Keratinocyte (primary cell): Measurements from ENCODE around the gene IL17RC. TPM values are rescaled to one million over a fixed set of nuclear protein-coding genes. Genes with fewer than 3 reads are reported as not detected.
A peak's percentile ranks its signal among the peaks of the same experiment; 100 is the strongest.

Source experiments
- DNase-seq: peaks from one replicate; pipeline ENCODE4 v3.0.0-alpha.2; 2011; ENCODE audit warnings: low read depth, missing footprints, low spot score
- FAIRE-seq: peaks from 2 replicates; lab custom pipeline; 2011; peaks lifted over from hg19 to GRCh38; lab: Jason Lieb, UNC
- H2AFZ ChIP-seq: 2 replicates; pipeline ENCODE4 v1.6.0; 2012; ENCODE audit warnings: low read length, control low read depth, inconsistent platforms; ENCODE audit not compliant: control insufficient read depth
- H3K27ac ChIP-seq: 2 replicates; pipeline ENCODE4 v1.5.1; 2011; ENCODE audit warnings: low read length; ENCODE audit not compliant: control insufficient read depth, insufficient read depth
- H3K27me3 ChIP-seq: 3 replicates; pipeline ENCODE4 v1.6.0; 2011; ENCODE audit warnings: low read length; ENCODE audit not compliant: control insufficient read depth, insufficient read depth; ENCODE audit errors: extremely low read depth
- H3K36me3 ChIP-seq, 2 experiments: 2 replicates in 1 of 2; 3 replicates in 1 of 2; pipeline ENCODE4 v1.5.1; 2011; ENCODE audit warnings: low read length in 2 of 2, mild to moderate bottlenecking in 1 of 2; ENCODE audit not compliant: control insufficient read depth in 2 of 2, insufficient read depth in 2 of 2; ENCODE audit errors: extremely low read depth in 1 of 2
- H3K4me1 ChIP-seq: 3 replicates; pipeline ENCODE4 v1.5.1; 2011; ENCODE audit warnings: low read length; ENCODE audit not compliant: control insufficient read depth, insufficient read depth; ENCODE audit errors: extremely low read depth
- H3K4me2 ChIP-seq: 3 replicates; pipeline ENCODE4 v1.6.0; 2011; ENCODE audit warnings: low read depth, low read length; ENCODE audit not compliant: control insufficient read depth, insufficient read depth; ENCODE audit errors: extremely low read depth
- H3K4me3 ChIP-seq, 3 experiments: fragments of 200-600 bp in 1 of 3; sonication (generic) in 1 of 3; 2 replicates in 2 of 3; 3 replicates in 1 of 3; pipeline ENCODE4 v1.5.1; 2011 to 2016; ENCODE audit warnings: low read length in 3 of 3, mild to moderate bottlenecking in 3 of 3, control low read depth in 2 of 3, inconsistent platforms in 1 of 3, low read depth in 1 of 3, mixed read lengths in 1 of 3, mixed run types in 1 of 3, moderate library complexity in 1 of 3; ENCODE audit not compliant: control insufficient read depth in 2 of 3, insufficient read depth in 2 of 3; ENCODE audit errors: extremely low read depth in 1 of 3
- H3K79me2 ChIP-seq: 2 replicates; pipeline ENCODE4 v1.6.0; 2012; ENCODE audit warnings: low read length; ENCODE audit not compliant: control insufficient read depth, insufficient read depth
- H3K9ac ChIP-seq: 3 replicates; pipeline ENCODE4 v1.6.0; 2011; ENCODE audit warnings: low read length; ENCODE audit not compliant: control insufficient read depth, insufficient read depth; ENCODE audit errors: extremely low read depth
- H3K9me1 ChIP-seq: 3 replicates; pipeline ENCODE4 v1.6.0; 2011; ENCODE audit warnings: low read length; ENCODE audit not compliant: control insufficient read depth, insufficient read depth; ENCODE audit errors: extremely low read depth
- H3K9me3 ChIP-seq: 2 replicates; pipeline ENCODE4 v1.5.1; 2012; ENCODE audit warnings: low read depth, low read length; ENCODE audit not compliant: control insufficient read depth
- H4K20me1 ChIP-seq: 3 replicates; pipeline ENCODE4 v1.6.0; 2011; ENCODE audit warnings: low read length; ENCODE audit not compliant: control insufficient read depth, insufficient read depth; ENCODE audit errors: extremely low read depth
- EZH2 ChIP-seq: IDR thresholded peaks from one replicate; pipeline ENCODE4 v1.6.1; 2012; ENCODE audit warnings: inconsistent platforms, mild to moderate bottlenecking, low read length, moderate library complexity
- dilution Hi-C: fragments of 300-500 bp; cut with MboI; formaldehyde crosslinking; loops from one replicate; pipeline ENCODE4 v1.7.0; 2020; ENCODE audit warnings: low sequenced_read_pairs; ENCODE audit not compliant: extremely low pct_ligation_motif_present
- polyA plus RNA-seq, 5 experiments: library from polyadenylated mRNA; depleted of rRNA in 3 of 5; stranded (reverse) in 3 of 5; stranded (forward) in 1 of 5; unstranded in 1 of 5; fragments of >200 nt; gene quantifications; 1 replicate in 1 of 5; 2 replicates in 3 of 5; 3 replicates in 1 of 5; pipeline versions ENCODE4 v1.2.1 to v1.2.3, GENCODE V29; 2011 to 2012; ENCODE audit warnings: missing spikeins in 2 of 5, low read depth in 1 of 5, low replicate concordance in 1 of 5
- TF ChIP-seq, protein P1 (sequence below), 3 experiments: IDR thresholded peaks in 1 of 3; conservative IDR thresholded peaks in 1 of 3; optimal IDR thresholded peaks in 1 of 3; 2 replicates in 2 of 3; 3 replicates in 1 of 3; pipeline versions ENCODE3 to v1.5.1; 2011; ENCODE audit warnings: low read length in 3 of 3, mild to moderate bottlenecking in 3 of 3, moderate library complexity in 2 of 3, control low read depth in 1 of 3, inconsistent platforms in 1 of 3; ENCODE audit not compliant: insufficient read depth in 2 of 3; ENCODE audit errors: extremely low read depth in 1 of 3

The IL17RC gene
- polyA plus RNA-seq, 1 donor (not counting 4 experiments of a cell fraction or from before 2014, with no cell fraction given) = 6.3 TPM

DNA sequence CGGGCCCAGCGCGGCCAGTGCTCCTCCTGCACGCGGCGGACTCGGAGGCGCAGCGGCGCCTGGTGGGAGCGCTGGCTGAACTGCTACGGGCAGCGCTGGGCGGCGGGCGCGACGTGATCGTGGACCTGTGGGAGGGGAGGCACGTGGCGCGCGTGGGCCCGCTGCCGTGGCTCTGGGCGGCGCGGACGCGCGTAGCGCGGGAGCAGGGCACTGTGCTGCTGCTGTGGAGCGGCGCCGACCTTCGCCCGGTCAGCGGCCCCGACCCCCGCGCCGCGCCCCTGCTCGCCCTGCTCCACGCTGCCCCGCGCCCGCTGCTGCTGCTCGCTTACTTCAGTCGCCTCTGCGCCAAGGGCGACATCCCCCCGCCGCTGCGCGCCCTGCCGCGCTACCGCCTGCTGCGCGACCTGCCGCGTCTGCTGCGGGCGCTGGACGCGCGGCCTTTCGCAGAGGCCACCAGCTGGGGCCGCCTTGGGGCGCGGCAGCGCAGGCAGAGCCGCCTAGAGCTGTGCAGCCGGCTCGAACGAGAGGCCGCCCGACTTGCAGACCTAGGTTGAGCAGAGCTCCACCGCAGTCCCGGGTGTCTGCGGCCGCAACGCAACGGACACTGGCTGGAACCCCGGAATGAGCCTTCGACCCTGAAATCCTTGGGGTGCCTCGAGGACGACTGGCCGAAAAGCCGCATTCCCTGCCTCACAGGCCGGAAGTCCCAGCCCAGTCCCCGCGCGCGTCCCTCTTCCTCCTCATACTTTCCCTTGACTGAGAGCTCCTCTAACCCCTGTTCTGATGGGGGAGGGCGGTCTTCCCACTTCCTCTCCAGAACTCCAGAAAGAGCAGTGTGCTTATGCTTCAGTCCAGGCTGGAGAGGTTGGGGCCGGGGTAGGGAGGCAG lies 1.4 kb upstream of the IL17RC start:
- H3K27me3 ChIP-seq = no peaks in the 10 kb centered on the region
- H3K4me3 ChIP-seq = peak overlapping the region in 1 of 3 experiments; percentile 47
- no peak for DNase-seq
- H3K36me3 ChIP-seq = peaks cover 10 to 11% of the 10 kb centered on the region in 2 experiments
- no peaks in the 10 kb centered on the region for H3K9me3 ChIP-seq
- H3K9ac ChIP-seq = peak overlapping the region; percentile 9
- peak overlapping the region; percentile 53 for H3K4me2 ChIP-seq
- H3K4me1 ChIP-seq = peaks cover 43% of the 10 kb centered on the region
- no peak for FAIRE-seq
- H3K79me2 ChIP-seq = no peaks in the 10 kb centered on the region
- no peak overlapping the region for H2AFZ ChIP-seq
- TF ChIP-seq EZH2 = no peak
- TF ChIP-seq, protein P1, sequence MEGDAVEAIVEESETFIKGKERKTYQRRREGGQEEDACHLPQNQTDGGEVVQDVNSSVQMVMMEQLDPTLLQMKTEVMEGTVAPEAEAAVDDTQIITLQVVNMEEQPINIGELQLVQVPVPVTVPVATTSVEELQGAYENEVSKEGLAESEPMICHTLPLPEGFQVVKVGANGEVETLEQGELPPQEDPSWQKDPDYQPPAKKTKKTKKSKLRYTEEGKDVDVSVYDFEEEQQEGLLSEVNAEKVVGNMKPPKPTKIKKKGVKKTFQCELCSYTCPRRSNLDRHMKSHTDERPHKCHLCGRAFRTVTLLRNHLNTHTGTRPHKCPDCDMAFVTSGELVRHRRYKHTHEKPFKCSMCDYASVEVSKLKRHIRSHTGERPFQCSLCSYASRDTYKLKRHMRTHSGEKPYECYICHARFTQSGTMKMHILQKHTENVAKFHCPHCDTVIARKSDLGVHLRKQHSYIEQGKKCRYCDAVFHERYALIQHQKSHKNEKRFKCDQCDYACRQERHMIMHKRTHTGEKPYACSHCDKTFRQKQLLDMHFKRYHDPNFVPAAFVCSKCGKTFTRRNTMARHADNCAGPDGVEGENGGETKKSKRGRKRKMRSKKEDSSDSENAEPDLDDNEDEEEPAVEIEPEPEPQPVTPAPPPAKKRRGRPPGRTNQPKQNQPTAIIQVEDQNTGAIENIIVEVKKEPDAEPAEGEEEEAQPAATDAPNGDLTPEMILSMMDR (optimal IDR thresholded peaks at IDR 0.05 in 1 of 3, IDR thresholded peaks at IDR 0.05 in 1 of 3, conservative IDR thresholded peaks at IDR 0.05 in 1 of 3; ENCODE audit: extremely low read depth in 1 of 3, insufficient read depth in 2 of 3, low read length in 3 of 3) = peak in 1 of 3 experiments; percentile 13
- H4K20me1 ChIP-seq = no peaks in the 10 kb centered on the region
- H3K27ac ChIP-seq = no peak overlapping the region
- dilution Hi-C loops = no loop called here
- no peaks in the 10 kb centered on the region for H3K9me1 ChIP-seq

DNA sequence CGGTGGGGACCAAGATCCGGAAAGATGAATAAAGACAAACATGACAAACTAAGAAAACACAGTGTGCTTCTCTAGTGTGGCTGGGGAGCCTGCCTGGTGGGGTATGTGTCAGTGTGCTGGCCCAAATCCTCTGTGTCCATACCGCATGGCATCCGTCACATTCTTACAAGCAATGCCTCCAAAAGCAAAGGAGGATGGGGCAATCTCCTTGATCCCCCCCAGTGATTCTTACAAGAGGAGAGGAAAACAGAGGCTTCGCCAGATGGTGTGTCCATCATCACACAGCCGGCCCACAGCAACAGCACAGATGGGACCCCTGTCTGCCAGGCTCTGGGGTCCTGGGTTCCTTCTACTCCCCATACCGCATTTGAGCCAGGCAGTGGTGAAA lies 558 bp upstream of the IL17RC start:
- Histone ChIP-seq H3K27me3 (no peaks in the 10 kb centered on the region), H4K20me1 (no peaks in the 10 kb centered on the region), H3K4me3 (peak overlapping the region in 2 of 3 experiments; percentile 23 to 41), H3K9ac (peak overlapping the region; percentile 65), H3K9me1 (no peaks in the 10 kb centered on the region), H3K27ac (peak overlapping the region; percentile 79), H3K79me2 (no peaks in the 10 kb centered on the region), H3K4me1 (peaks cover 43% of the 10 kb centered on the region), H3K4me2 (peak overlapping the region; percentile 94), H3K9me3 (no peaks in the 10 kb centered on the region), H3K36me3 (peaks cover 4 to 7% of the 10 kb centered on the region in 2 experiments), H2AFZ (no peak overlapping the region)
- DNase-seq (no peak), FAIRE-seq (no peak)
- dilution Hi-C loops = no loop called here
- TF ChIP-seq, protein P1 (optimal IDR thresholded peaks at IDR 0.05 in 1 of 3, IDR thresholded peaks at IDR 0.05 in 1 of 3, conservative IDR thresholded peaks at IDR 0.05 in 1 of 3; ENCODE audit: extremely low read depth in 1 of 3, insufficient read depth in 2 of 3, low read length in 3 of 3) = no peak
- no peak for TF ChIP-seq EZH2
